ENCODE data around the gene ENPP3. TPM values are rescaled to one million over a fixed set of nuclear protein-coding genes. Genes with fewer than 3 reads are reported as not detected.

The ENPP3 gene
- total and polyA plus RNA-seq, 10 of the 15 experiments (the other 5 are each of a cell fraction or from before 2014, with no cell fraction given) = 0.01 TPM; not detected in 9

DNA sequence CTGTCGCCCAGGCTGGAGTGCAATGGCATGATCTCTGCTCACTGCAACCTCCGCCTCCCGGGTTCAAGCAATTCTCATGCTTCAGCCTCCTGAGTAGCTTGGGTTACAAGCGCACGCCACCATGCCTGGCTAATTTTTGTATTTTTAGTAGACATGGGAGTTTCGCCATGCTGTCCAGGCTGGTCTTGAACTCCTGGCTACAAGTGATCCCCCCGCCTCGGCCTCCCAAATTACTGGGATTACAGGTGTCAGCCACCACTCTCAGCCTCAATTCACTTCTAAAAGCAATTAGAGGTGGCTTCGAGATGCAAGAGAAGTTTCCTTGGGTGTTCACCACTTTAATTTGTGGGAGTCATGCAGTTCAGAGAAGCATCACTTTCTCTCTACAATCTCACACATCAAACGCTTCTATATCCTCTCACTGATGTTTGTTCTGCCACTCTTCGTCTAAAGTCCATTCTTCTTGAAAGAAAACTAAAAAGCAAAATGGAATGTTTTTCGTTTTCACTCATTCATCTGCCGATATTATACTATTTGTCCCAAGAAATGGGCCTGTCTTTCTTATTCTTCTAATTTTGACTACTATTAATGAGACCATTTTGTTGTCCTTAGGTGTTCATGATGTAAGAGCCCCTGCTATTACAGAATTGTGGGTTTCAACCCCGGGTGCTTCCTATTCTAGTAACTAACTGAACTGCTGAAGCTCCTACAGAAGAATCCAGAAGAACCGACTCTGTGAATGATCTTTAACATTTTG, 132.5 kb downstream of the ENPP3 start:
- intact Hi-C loops (cut with micrococcal nuclease; ENCODE audit: unreplicated experiment) = no loop called here
- ATAC-seq (no peak), FAIRE-seq (no peak), DNase-seq (ENCODE audit: low read depth, low spot score) (no peak)
- no peak overlapping the region for H2AFZ ChIP-seq (ENCODE audit: control insufficient read depth, low read depth, low read length)
- H3K27me3 ChIP-seq (replicated peaks in 1 of 2; ENCODE audit: control insufficient read depth in 2 of 2, insufficient read depth in 2 of 2, low read length in 1 of 2) = no peaks in the 10 kb centered on the region
- ChIA-PET POLR2A (no interaction called here), SMC1A (ENCODE audit: uncharacterized antibody, unreplicated experiment) (no interaction called here), CTCF (no interaction called here), RAD21 (ENCODE audit: unreplicated experiment) (no interaction called here)
- no TSS peak for BruUV-seq (replicated peaks)
- no peak overlapping the region for H3K4me2 ChIP-seq (ENCODE audit: control insufficient read depth, insufficient read depth)
- no peaks in the 10 kb centered on the region for H3K36me3 ChIP-seq (ENCODE audit: control insufficient read depth in 2 of 2, insufficient read depth in 2 of 2, low read length in 1 of 2)
- in situ Hi-C loops (cut with MboI) = no loop called here
- H3K79me2 ChIP-seq (ENCODE audit: control insufficient read depth, insufficient read depth, low read length) = no peaks in the 10 kb centered on the region
- no peaks in the 10 kb centered on the region for H3K9me3 ChIP-seq (replicated peaks; ENCODE audit: control insufficient read depth, insufficient read depth, low read length)
- 35% methylated on average over 15 of the region's 15 CpGs for WGBS (ENCODE audit: insufficient coverage, insufficient replicate concordance, low lambda C conversion rate, missing lambda C conversion rate)
- H3K27ac ChIP-seq (ENCODE audit: control insufficient read depth, insufficient read depth) = no peak overlapping the region
- H3K9ac ChIP-seq (ENCODE audit: control insufficient read depth, insufficient read depth, low read length) = no peak overlapping the region
- no peak overlapping the region for H3K4me3 ChIP-seq
- no peaks in the 10 kb centered on the region for H3K4me1 ChIP-seq (ENCODE audit: control insufficient read depth, insufficient read depth, low read length)
- no peaks in the 10 kb centered on the region for H4K20me1 ChIP-seq (ENCODE audit: control insufficient read depth, insufficient read depth)
- TF ChIP-seq RCOR1 (conservative IDR thresholded peaks at IDR 0.05; ENCODE audit: low read depth, low read length) (no peak), FOXM1 (IDR thresholded peaks at IDR 0.05; ENCODE audit: low read depth, low read length) (no peak), REST (IDR thresholded peaks at IDR 0.05; ENCODE audit: low read depth, low read length) (no peak), MEF2B (IDR thresholded peaks at IDR 0.05; ENCODE audit: partially characterized antibody, poor library complexity, severe bottlenecking) (no peak), KLF5 (IDR thresholded peaks at IDR 0.05; ENCODE audit: partially characterized antibody) (no peak), RFX5 (IDR thresholded peaks at IDR 0.05; ENCODE audit: low read depth, low read length) (no peak), SUZ12 (IDR thresholded peaks at IDR 0.05; ENCODE audit: unreplicated experiment) (no peak), E2F4 (IDR thresholded peaks at IDR 0.05; ENCODE audit: low read depth, low read length) (no peak), HCFC1 (IDR thresholded peaks at IDR 0.05; ENCODE audit: low read length) (no peak), BHLHE40 (IDR thresholded peaks at IDR 0.05; ENCODE audit: borderline replicate concordance in 1 of 2, low read depth in 2 of 2, low read length in 1 of 2) (no peak), NR2F1 (conservative IDR thresholded peaks at IDR 0.05) (no peak), PAX5 (IDR thresholded peaks at IDR 0.05; ENCODE audit: borderline replicate concordance, low read depth, low read length) (no peak), ZNF217 (IDR thresholded peaks at IDR 0.05) (no peak), TARDBP (IDR thresholded peaks at IDR 0.05; ENCODE audit: borderline replicate concordance) (no peak)
- TF ChIP-seq, protein P1, sequence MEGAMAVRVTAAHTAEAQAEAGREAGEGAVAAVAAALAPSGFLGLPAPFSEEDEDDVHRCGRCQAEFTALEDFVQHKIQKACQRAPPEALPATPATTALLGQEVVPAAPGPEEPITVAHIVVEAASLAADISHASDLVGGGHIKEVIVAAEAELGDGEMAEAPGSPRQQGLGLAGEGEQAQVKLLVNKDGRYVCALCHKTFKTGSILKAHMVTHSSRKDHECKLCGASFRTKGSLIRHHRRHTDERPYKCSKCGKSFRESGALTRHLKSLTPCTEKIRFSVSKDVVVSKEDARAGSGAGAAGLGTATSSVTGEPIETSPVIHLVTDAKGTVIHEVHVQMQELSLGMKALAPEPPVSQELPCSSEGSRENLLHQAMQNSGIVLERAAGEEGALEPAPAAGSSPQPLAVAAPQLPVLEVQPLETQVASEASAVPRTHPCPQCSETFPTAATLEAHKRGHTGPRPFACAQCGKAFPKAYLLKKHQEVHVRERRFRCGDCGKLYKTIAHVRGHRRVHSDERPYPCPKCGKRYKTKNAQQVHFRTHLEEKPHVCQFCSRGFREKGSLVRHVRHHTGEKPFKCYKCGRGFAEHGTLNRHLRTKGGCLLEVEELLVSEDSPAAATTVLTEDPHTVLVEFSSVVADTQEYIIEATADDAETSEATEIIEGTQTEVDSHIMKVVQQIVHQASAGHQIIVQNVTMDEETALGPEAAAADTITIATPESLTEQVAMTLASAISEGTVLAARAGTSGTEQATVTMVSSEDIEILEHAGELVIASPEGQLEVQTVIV (IDR thresholded peaks at IDR 0.05; ENCODE audit: borderline replicate concordance, partially characterized antibody) = no peak

Data from GM12878 (cell line).